ENCODE results near the gene CD163L1.
A peak's percentile ranks its signal among the peaks of the same experiment; 100 is the strongest.

The CD163L1 gene

DNA sequence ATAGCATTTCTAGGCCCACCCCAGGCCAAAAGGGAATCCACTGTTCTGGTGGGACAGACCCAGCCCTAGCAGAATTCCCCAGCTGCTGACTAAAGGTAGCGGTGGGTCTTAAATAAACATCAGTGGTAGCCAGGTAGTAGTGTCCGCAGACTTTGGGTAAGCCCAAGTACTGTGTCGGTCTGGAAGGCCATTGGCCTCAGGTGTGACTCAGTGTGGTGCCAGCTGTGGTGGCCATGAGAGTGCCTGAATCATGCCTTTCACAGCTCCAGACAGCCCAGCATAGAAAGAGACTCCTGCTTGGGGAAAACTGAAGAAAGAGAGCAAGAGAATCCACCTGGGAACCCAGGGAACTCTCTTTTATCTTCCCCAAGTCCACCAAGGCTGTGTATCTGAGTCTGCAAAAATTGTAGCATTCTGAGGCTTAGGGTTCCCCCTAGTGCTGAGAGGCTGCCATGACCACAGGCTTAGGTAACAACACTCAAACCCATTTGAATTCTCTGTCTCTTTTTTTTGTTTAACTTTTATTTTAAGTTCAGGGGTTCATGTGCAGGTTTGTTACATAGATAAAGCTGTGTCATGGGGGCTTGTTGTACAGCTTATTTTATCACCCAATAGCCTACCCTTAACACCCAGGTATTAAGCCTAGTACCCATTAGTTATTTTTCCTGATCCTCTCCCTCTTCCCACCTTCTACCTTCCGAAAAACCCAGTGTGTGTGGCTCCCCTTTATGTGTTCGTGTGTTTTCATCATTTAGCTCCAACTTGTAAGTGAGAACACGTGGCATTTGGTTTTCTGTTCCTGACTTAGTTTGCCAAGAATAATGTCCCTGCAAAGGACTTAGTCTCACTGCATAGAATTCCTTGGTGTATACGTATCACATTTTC lies 16.7 kb upstream of the CD163L1 start:
- peak; percentile 22 for DNase-seq (ENCODE audit: extremely low read depth, low read depth)
- TF ChIP-seq, protein P1, sequence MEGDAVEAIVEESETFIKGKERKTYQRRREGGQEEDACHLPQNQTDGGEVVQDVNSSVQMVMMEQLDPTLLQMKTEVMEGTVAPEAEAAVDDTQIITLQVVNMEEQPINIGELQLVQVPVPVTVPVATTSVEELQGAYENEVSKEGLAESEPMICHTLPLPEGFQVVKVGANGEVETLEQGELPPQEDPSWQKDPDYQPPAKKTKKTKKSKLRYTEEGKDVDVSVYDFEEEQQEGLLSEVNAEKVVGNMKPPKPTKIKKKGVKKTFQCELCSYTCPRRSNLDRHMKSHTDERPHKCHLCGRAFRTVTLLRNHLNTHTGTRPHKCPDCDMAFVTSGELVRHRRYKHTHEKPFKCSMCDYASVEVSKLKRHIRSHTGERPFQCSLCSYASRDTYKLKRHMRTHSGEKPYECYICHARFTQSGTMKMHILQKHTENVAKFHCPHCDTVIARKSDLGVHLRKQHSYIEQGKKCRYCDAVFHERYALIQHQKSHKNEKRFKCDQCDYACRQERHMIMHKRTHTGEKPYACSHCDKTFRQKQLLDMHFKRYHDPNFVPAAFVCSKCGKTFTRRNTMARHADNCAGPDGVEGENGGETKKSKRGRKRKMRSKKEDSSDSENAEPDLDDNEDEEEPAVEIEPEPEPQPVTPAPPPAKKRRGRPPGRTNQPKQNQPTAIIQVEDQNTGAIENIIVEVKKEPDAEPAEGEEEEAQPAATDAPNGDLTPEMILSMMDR (IDR thresholded peaks at IDR 0.05; ENCODE audit: low read depth, low read length, missing control alignments), result peak; percentile 88
- no peak overlapping the region for H3K4me3 ChIP-seq (replicated peaks; ENCODE audit: low read depth, low read length)

DNA sequence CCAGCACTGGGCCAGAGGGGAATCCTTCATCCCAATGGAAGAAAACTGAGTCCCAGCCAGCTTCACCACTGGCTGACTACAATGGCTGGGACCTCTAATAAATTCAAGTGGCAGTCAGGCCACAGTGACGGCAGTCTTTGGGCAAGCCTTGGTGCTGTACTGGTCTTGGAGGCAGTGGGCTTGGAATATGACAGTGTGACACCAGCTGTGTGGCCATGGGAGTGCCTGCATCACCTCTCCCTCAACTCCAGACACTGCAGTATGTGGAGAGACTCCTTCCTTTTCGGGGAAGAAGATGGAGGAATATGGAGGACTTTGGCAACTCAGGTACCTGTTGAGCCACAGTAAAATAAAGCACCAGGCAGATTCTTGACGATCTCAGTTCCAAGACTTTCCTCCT lies 16.0 kb upstream of the CD163L1 start:
- TF ChIP-seq, protein P1 (IDR thresholded peaks at IDR 0.05; ENCODE audit: low read depth, low read length, missing control alignments), result no peak

DNA sequence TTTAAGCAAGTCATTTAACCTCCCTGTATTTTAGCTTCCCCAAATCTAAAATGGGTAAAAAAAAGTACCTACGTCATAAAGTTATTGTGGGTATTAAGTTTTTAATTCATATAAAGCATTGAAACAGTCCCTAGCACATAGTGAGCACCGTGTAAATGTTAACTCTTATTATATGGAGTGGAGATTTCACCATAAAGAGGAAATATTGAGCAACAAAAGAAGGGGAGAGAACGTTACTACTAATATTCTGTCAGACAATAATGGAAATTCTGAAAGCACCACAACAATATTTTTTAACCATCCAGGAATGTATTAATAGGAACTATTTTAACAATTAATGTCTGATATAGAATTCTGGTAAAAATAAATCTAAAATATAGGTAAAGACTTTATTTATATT lies 7.8 kb upstream of the CD163L1 start:
- DNase-seq (ENCODE audit: extremely low read depth, low read depth), result no peak
- TF ChIP-seq, protein P1 (IDR thresholded peaks at IDR 0.05; ENCODE audit: low read depth, low read length, missing control alignments), result no peak
- H3K4me3 ChIP-seq (replicated peaks; ENCODE audit: low read depth, low read length), result no peak overlapping the region

More for the DNA sequence above, 16.0 kb upstream of the CD163L1 start:
- no peak overlapping the region for H3K4me3 ChIP-seq (replicated peaks; ENCODE audit: low read depth, low read length)
- DNase-seq (ENCODE audit: extremely low read depth, low read depth), result no peak

DNA sequence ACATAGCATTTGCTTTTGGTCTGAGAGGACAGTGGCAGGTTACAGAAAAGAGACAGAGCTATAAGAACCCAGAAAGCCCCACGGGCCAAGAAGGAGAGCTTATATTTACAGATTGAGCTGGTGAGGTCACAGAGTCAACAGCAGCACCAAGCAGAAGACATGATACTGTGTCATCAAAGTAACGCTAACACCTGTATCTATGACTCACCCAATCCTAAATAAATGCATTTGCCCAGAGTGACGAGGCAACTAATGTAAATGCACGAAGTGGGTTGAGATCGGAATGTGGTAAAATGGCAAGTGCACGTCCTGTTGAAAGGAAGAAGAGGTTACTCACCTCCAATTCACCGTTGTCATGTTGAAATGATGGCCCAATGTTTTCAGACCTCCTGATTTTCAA lies 6.7 kb upstream of the CD163L1 start:
- DNase-seq (ENCODE audit: extremely low read depth, low read depth), result no peak
- no peak overlapping the region for H3K4me3 ChIP-seq (replicated peaks; ENCODE audit: low read depth, low read length)
- TF ChIP-seq, protein P1 (IDR thresholded peaks at IDR 0.05; ENCODE audit: low read depth, low read length, missing control alignments), result no peak

DNA sequence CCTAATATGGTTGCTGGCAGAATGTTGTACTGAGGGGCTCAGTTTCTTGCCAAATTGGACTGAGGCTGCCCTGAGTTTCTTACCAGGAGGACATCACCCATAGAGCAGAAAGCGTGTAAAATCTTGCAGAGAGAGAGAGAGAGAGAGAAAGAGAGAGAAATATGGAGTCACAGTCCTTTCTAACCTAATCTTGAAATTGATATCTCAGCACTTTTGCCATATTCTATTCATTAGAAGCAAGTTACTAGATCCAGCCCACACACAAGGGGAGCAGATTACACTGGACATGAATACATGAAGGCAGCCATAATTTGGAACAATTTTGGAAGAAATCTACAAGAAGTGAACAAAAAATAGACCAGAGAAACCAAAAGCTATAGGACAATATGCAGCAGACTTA lies 4.1 kb upstream of the CD163L1 start:
- DNase-seq (ENCODE audit: extremely low read depth, low read depth), result no peak
- TF ChIP-seq, protein P1 (IDR thresholded peaks at IDR 0.05; ENCODE audit: low read depth, low read length, missing control alignments), result no peak

DNA sequence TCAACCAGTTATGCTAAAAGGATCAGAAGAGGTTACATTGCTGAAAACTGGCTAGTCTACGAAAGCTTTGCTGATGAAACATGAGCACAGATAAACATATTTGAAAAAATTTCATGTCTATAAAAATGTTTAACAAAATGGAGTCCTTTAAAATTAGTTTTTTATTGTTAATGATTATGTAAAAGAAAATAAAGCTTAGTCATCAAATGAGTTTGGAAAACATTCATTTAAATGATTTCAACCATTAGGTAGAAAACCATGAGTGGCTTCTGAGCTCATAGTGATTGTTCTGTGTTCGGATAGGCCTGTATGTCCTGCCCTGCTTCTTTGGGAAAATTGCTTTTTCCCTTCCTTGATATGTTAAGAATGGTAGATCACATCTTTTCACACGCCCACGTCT lies 584 bp upstream of the CD163L1 start:
- H3K4me3 ChIP-seq (replicated peaks; ENCODE audit: low read depth, low read length), result no peak overlapping the region
- DNase-seq (ENCODE audit: extremely low read depth, low read depth), result no peak
- TF ChIP-seq, protein P1 (IDR thresholded peaks at IDR 0.05; ENCODE audit: low read depth, low read length, missing control alignments), result no peak

More for the DNA sequence above, 4.1 kb upstream of the CD163L1 start:
- H3K4me3 ChIP-seq (replicated peaks; ENCODE audit: low read depth, low read length), result no peak overlapping the region

All from HFF-Myc (cell line).